Rectal smooth muscle tissue (tissue), 1 donor: ENCODE measurements around the gene ADCY2.

Source experiments
- H3K27ac ChIP-seq: one replicate; pipeline ENCODE4 v1.7.0; 2013; ENCODE audit warnings: low read depth, low read length, inconsistent platforms
- H3K27me3 ChIP-seq: one replicate; pipeline ENCODE4 v1.7.0; 2013; ENCODE audit warnings: low read length; ENCODE audit not compliant: control insufficient read depth, insufficient read depth
- H3K36me3 ChIP-seq: one replicate; pipeline ENCODE4 v1.7.0; 2013; ENCODE audit warnings: low read length; ENCODE audit not compliant: control insufficient read depth, insufficient read depth
- H3K4me1 ChIP-seq: one replicate; pipeline ENCODE4 v1.7.0; 2013; ENCODE audit warnings: low read length; ENCODE audit not compliant: control insufficient read depth, insufficient read depth
- H3K4me3 ChIP-seq: one replicate; pipeline ENCODE4 v1.7.0; 2013; ENCODE audit warnings: low read length
- H3K9ac ChIP-seq: one replicate; pipeline ENCODE4 v1.7.0; 2013; ENCODE audit warnings: low read length

Gene ADCY2

GRCh38 chr5:7629561-7629960 is 233.6 kb downstream of the ADCY2 start:
- Histone ChIP-seq H3K4me1 (no peaks in the 10 kb centered on the region), H3K27ac (no peak overlapping the region), H3K4me3 (no peak overlapping the region), H3K36me3 (no peaks in the 10 kb centered on the region), H3K9ac (no peak overlapping the region), H3K27me3 (no peaks in the 10 kb centered on the region)

- H3K4me3 ChIP-seq: no peak overlapping the region
Observed at GRCh38 chr5:7634837-7635236, 238.9 kb downstream of the ADCY2 start.

DNA sequence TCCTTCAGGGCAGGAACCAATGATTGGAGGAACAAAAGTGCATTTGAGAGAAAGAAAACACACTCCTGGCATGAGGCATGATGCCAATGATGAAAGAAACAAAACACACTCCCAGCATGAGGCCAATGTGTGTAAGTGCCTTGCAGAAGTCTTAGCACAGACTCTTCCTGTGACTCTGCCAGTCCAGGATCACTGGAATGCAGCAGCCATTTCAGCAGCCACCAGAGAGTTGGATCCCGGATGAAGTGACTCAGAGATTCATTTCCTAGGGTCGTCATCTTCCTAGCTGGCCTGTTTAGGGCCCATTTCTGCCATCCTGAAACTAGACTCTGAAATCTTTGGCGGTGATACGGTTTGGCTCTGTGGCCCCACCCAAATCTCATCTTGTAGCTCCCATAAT is 242.5 kb downstream of the ADCY2 start:
- no peak overlapping the region for H3K4me3 ChIP-seq
- H3K4me1 ChIP-seq: peaks cover 6% of the 10 kb centered on the region
- peak overlapping the region; percentile 27 for H3K27ac ChIP-seq
- H3K27me3 ChIP-seq: no peaks in the 10 kb centered on the region
- H3K9ac ChIP-seq: no peak overlapping the region
- no peaks in the 10 kb centered on the region for H3K36me3 ChIP-seq

More at GRCh38 chr5:7634837-7635236, 238.9 kb downstream of the ADCY2 start:
- Histone ChIP-seq H3K27ac (no peak overlapping the region), H3K4me1 (peaks cover 5% of the 10 kb centered on the region), H3K27me3 (no peaks in the 10 kb centered on the region), H3K9ac (no peak overlapping the region), H3K36me3 (no peaks in the 10 kb centered on the region)

DNA sequence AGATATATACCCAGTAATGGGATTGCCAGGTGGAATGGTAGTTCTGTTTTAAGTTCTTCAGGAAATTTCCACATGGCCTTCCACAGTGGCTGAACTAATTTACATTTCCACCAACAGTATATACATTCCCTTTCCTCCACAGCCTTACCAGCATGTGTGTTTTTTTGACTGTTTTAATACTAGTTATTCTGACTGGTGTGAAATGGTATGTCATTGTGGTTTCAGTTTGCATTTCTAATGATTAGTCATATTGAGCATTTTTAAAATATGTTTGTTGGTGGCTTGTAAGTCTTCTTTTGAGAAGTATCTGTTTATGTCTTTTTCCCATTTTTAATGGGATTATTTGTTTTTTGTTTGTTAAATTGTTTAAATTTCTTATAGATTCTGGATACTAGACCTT is 246.1 kb downstream of the ADCY2 start:
- no peak overlapping the region for H3K4me3 ChIP-seq
- no peak overlapping the region for H3K9ac ChIP-seq
- no peaks in the 10 kb centered on the region for H3K27me3 ChIP-seq
- H3K36me3 ChIP-seq: no peaks in the 10 kb centered on the region
- H3K4me1 ChIP-seq: peaks cover 6% of the 10 kb centered on the region
- H3K27ac ChIP-seq: no peak overlapping the region

DNA sequence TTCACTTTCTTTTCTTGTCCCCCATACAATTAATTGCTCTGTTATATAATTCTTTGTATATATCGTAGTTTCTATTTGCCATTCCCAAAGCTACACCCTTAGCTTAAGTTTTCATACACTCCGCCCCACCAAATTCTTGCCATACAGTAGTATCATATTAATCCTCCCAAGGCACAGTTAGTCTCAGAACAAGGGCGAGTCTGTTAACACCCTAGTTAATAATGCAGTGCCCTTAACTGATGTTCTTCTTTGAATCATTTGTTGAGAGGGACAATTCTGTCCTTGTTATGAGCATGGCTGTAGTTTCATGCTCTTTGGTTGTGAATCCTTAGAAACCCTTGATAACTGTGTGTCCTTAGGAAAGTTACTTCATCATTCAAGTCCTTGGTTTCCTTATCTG is 248.8 kb downstream of the ADCY2 start:
- H3K36me3 ChIP-seq: no peaks in the 10 kb centered on the region
- H3K4me3 ChIP-seq: no peak overlapping the region
- H3K4me1 ChIP-seq: peaks cover 8% of the 10 kb centered on the region
- H3K9ac ChIP-seq: no peak overlapping the region
- no peak overlapping the region for H3K27ac ChIP-seq
- H3K27me3 ChIP-seq: no peaks in the 10 kb centered on the region

- Histone ChIP-seq H3K36me3 (no peaks in the 10 kb centered on the region), H3K27ac (peak overlapping the region; percentile 67), H3K27me3 (no peaks in the 10 kb centered on the region), H3K4me3 (no peak overlapping the region), H3K4me1 (peaks cover 15% of the 10 kb centered on the region), H3K9ac (no peak overlapping the region)
Observed at GRCh38 chr5:7650755-7651154, 254.8 kb downstream of the ADCY2 start.

DNA sequence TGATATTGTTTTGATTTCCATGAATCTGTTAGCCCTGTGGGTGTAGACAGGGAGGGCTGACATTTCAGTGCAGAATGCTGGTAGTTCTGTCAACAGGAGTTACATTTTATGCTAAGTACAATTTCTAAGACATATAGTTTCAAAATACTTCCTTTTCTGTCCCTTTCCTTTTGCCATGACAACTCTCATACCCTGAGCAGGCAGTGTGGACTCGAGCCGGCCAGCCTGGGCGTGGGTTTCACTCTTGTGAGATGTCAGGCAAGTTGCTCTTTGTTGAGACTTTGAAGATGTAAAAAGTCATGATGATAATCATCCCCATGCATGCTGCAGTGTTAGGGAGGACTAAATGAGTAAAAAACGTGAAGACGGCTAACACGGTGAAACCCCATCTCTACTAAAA is 257.1 kb downstream of the ADCY2 start:
- Histone ChIP-seq H3K9ac (no peak overlapping the region), H3K4me1 (peaks cover 15% of the 10 kb centered on the region), H3K27me3 (no peaks in the 10 kb centered on the region), H3K4me3 (no peak overlapping the region), H3K36me3 (no peaks in the 10 kb centered on the region), H3K27ac (no peak overlapping the region)

- Histone ChIP-seq H3K4me3 (no peak overlapping the region), H3K27ac (no peak overlapping the region)
Observed at GRCh38 chr5:7657153-7657552, 261.2 kb downstream of the ADCY2 start.

DNA sequence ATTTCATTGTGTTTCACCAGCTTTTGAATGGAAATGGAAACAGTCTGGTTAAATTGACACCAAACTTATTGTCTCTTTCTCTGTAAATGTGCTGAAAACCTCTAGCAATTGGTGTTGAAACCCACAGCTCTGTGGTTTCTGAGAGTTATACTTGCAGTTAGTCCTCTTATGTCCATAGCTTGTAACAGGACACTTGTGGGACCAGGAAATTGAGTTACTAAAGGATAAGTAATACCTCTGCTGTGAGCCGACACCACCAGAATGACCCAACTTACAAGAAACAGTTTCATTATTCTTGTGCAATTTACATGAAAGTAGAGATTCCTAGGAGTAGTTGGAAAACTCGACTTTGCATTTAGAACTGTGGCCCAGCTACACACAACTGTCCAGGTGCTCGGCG is 263.5 kb downstream of the ADCY2 start:
- Histone ChIP-seq H3K36me3 (no peaks in the 10 kb centered on the region), H3K4me3 (no peak overlapping the region), H3K27ac (no peak overlapping the region), H3K27me3 (no peaks in the 10 kb centered on the region), H3K4me1 (peaks cover 5% of the 10 kb centered on the region), H3K9ac (no peak overlapping the region)

More at GRCh38 chr5:7657153-7657552, 261.2 kb downstream of the ADCY2 start:
- Histone ChIP-seq H3K27me3 (no peaks in the 10 kb centered on the region), H3K36me3 (no peaks in the 10 kb centered on the region), H3K4me1 (peaks cover 4% of the 10 kb centered on the region), H3K9ac (no peak overlapping the region)

- H3K4me3 ChIP-seq: no peak overlapping the region
- H3K27me3 ChIP-seq: no peaks in the 10 kb centered on the region
- H3K9ac ChIP-seq: no peak overlapping the region
Observed at GRCh38 chr5:7662289-7662688, 266.4 kb downstream of the ADCY2 start.

GRCh38 chr5:7663808-7664207 is 267.9 kb downstream of the ADCY2 start:
- Histone ChIP-seq H3K4me3 (no peak overlapping the region), H3K27me3 (no peaks in the 10 kb centered on the region), H3K27ac (no peak overlapping the region), H3K9ac (no peak overlapping the region), H3K36me3 (no peaks in the 10 kb centered on the region), H3K4me1 (peaks cover 5% of the 10 kb centered on the region)

More at GRCh38 chr5:7662289-7662688, 266.4 kb downstream of the ADCY2 start:
- no peaks in the 10 kb centered on the region for H3K36me3 ChIP-seq
- peaks cover 5% of the 10 kb centered on the region for H3K4me1 ChIP-seq
- no peak overlapping the region for H3K27ac ChIP-seq

- no peak overlapping the region for H3K4me3 ChIP-seq
- no peak overlapping the region for H3K27ac ChIP-seq
- peaks cover 5% of the 10 kb centered on the region for H3K4me1 ChIP-seq
- H3K9ac ChIP-seq: no peak overlapping the region
- H3K36me3 ChIP-seq: no peaks in the 10 kb centered on the region
- H3K27me3 ChIP-seq: no peaks in the 10 kb centered on the region
Observed at GRCh38 chr5:7664208-7664607, 268.3 kb downstream of the ADCY2 start.

- Histone ChIP-seq H3K27ac (no peak overlapping the region), H3K36me3 (no peaks in the 10 kb centered on the region), H3K27me3 (no peaks in the 10 kb centered on the region), H3K4me1 (peaks cover under 1% of the 10 kb centered on the region), H3K4me3 (no peak overlapping the region), H3K9ac (no peak overlapping the region)
Observed at GRCh38 chr5:7667216-7667767, 271.4 kb downstream of the ADCY2 start.
